HG03175 (cell line): ENCODE measurements around the gene ABCA7.

Source experiments
- ATAC-seq: cut with Tn5 transposase; IDR thresholded peaks from one replicate; pipeline ENCODE4 v1.9.1; 2021; ENCODE audit warnings: mild to moderate bottlenecking, moderate library complexity; ENCODE audit not compliant: unreplicated experiment

ABCA7 gene

GRCh38 chr19:1035998-1036621 lies 3.8 kb upstream of the ABCA7 start:
- ATAC-seq, result no peak

GRCh38 chr19:1037621-1038064 lies 2.3 kb upstream of the ABCA7 start:
- no peak for ATAC-seq

DNA sequence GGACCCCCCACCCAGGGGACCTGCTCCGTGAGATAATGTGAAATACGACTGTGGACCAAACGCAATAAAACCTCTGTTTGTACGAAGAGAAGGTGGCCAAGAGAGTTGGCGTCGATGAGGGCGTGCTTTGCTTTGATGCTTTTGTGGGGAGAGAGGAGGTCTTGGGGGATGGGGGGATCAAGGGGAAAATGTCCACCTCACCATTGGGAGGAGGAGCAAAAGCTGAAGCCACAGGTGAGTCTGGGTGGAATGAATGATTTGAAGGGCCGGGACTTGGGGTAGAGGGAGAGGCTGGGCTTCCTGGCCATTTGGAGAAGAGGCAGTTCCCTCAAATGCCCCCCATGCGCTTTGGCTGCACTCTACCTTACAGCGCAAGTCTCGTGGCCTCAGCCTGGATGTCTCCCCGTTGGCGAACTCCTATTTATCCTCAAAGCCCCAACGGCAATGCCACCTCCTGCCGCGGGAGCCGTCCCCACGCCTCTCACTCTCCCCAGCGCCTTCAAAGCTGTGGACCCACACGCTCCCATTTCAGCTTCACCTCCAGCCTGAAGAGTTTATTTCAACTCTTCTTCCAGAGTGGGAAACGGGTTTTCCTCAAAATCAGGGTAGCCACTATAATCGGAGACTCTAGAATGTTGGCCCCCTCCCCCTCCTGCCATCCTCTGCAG lies 795 bp upstream of the ABCA7 start:
- no peak for ATAC-seq

DNA sequence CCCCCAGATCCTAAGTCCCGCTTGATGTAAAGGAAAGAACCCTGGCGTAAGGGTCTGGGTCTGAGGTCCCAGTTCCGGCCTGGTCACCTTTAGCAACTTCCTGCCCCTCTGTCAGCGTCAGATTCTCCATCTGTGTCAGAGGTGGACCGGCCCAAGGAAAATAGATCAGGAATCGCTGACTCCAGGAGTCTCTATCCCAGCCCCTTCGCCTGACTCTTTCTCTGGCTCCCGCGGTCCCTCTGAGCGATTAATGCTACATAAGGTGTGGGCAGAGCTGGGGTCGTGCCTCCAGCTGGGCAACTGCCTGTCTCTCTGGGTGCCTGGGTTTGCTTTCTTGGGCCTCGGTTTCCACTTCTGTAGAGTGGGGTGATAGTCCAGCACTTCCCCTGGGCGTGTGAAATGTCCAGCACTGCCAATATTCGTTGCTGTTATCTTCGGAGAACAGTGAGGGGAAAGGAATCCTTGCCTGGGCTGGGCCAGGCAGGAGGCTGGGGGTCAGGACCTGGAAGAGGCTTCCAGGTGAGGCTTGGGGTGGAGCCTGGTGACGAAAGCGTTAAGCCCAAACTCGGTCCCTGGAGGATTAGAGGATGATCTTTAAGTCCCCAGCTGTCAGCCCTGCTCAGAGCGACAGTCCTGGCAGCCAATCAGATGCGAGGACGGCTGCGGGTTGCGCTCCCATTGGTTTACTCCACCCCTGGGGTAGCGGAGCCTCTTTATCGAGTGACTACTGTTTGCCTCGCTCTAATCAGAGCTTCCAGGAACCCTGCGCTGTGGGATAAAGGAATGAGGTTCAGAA lies 767 bp downstream of the ABCA7 start:
- peak; percentile 44 for ATAC-seq

DNA sequence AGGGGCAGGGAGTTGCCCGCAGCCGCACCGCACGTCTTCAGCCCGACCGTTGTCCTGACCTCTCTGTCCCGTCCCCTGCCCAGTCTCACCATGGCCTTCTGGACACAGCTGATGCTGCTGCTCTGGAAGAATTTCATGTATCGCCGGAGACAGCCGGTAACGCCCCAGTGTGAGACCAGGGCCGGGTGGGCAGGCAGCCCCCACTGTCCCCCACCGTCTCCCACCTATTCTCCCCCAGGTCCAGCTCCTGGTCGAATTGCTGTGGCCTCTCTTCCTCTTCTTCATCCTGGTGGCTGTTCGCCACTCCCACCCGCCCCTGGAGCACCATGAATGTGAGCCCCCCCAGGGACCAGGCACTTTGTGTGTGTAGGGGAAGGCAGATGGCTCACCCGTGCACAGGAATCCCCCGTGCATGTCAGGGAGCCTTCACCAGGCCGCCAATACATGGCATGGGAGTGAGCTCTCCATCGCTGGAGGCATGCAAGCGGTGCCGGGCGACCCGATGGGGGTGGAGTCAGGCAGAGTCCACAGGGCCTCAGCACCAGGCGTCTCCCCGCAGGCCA lies 1.4 kb downstream of the ABCA7 start:
- ATAC-seq, result no peak

GRCh38 chr19:1041835-1042685 lies 2.2 kb downstream of the ABCA7 start:
- no peak for ATAC-seq

GRCh38 chr19:1042689-1043511 lies 3.0 kb downstream of the ABCA7 start:
- ATAC-seq, result no peak

DNA sequence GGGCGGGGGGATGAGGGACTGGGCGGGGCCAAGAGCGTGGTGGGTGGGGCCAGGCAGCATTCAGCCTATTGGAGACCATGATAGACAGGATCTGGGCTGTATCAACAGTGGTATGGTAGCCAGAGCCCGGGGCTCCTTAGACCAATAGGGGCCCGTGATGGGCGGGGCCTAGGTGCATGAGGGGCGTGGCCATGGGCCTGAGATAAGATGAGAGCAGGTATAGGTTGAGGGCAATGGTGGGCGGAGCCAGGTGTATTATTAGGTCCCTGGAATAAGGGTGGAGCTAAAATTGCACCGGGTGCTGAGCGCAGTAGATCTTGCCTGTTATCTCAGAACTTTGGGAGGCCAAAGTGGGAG lies 5.3 kb downstream of the ABCA7 start:
- ATAC-seq, result no peak

DNA sequence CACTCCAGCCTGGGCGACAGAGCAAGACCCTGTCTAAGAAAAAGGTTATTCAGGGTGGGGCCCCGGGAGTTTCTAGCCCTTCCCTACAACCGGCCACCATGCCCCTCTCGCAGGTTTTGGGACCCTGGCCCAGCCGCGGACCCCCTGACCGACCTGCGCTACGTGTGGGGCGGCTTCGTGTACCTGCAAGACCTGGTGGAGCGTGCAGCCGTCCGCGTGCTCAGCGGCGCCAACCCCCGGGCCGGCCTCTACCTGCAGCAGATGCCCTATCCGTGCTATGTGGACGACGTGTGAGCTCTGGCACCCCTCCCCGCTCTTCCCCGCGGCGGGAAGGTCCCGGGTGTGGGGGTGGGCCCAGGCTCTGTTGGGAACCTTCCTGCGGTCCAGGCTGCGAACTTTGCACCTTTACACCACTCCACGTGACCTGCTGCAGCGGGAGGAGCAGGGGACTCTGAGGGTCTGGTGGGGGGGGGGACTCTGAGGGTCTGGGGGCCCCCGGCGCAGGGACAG lies 6.3 kb downstream of the ABCA7 start:
- no peak for ATAC-seq

- no peak for ATAC-seq
Observed at GRCh38 chr19:1046836-1047695, 7.2 kb downstream of the ABCA7 start.

DNA sequence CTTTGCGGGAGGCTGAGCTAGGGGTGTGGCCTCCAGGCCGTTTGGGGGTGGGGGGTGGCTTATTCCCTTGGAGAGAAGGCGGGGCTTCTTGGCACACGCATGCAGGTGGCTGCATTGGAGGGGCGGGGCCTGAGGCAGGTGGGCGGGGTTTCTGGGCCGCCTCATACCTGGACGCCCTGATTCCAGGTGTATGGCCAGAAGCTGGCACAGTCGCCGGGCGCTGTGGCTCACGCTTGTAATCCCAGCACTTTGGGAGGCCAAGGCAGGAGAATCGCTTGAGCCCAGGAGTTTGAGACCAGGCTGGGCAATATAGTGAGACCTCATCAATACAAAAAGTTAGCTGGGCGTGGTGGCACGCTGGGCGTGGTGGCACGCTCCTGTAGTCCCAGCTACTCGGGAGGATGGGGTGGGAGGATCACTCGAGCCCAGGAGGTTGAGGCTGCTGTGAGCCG lies 7.8 kb downstream of the ABCA7 start:
- ATAC-seq, result no peak

- no peak for ATAC-seq
Observed at GRCh38 chr19:1049106-1049505, 9.2 kb downstream of the ABCA7 start.

- ATAC-seq, result no peak
Observed at GRCh38 chr19:1049800-1050199, 9.9 kb downstream of the ABCA7 start.

DNA sequence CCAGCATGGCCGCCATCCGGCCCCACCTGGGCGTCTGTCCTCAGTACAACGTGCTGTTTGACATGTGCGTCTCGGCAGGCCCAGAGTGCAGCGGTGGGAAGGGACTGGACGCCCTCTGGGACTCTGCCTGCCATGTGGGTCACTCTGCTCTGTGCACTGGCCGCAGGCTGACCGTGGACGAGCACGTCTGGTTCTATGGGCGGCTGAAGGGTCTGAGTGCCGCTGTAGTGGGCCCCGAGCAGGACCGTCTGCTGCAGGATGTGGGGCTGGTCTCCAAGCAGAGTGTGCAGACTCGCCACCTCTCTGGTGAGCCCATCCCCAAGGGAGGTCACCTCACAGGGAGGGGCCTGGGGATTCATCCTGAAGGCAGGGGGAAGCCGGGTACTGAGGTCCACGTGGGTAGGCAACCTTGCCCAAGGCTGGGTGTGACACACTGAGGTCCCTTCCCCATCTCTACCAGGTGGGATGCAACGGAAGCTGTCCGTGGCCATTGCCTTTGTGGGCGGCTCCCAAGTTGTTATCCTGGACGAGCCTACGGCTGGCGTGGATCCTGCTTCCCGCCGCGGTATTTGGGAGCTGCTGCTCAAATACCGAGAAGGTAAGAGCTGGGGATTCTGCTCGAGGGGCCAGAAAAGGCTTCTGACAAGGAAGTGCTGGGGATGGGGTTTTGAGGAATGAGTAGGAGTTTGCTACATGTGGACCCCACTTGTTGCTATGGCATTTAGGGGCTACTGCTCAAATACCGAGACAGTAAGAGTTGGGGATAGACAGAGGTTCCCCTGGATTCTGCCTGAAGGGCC lies 11.3 kb downstream of the ABCA7 start:
- no peak for ATAC-seq

DNA sequence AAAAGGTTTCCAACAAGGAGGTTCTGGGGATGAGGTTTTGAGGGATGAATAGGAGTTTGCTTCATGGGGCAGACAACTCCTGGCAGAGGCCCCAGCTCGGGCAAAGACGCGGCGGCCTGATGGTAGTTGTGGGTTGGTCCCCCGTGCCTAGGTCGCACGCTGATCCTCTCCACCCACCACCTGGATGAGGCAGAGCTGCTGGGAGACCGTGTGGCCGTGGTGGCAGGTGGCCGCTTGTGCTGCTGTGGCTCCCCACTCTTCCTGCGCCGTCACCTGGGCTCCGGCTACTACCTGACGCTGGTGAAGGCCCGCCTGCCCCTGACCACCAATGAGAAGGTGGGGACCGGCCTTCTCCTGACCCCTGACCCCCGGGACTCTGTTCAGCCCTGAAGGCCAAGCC lies 11.9 kb downstream of the ABCA7 start:
- ATAC-seq, result no peak

GRCh38 chr19:1052349-1052975 lies 12.6 kb downstream of the ABCA7 start:
- ATAC-seq, result no peak
